ENCODE data around the gene CMTM6. TPM values are rescaled to one million over a fixed set of nuclear protein-coding genes. Genes with fewer than 3 reads are reported as not detected.

CMTM6 gene
- total RNA-seq, 6 donors from 2014 or later: 16.8 to 86.0 (median 61.3) TPM

DNA sequence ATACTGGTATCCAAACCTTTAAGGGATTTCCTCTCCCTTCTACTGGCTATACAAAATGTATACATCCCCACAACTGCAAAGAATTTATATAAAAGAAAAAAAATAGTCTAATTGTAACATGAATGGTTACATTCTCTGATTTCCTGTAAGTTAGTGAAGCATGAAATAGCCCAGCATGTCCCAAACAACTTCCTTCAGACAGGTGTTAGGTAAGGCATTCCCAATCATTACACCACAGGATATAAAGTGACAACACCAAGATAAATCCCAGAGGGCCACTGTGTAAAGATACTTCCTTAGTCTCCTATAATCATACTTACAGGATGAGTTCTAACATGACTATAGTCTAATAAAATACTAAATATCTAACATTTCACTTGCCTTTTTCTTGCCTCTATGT lies 7.6 kb downstream of the CMTM6 start:
- no peak for ATAC-seq (ENCODE audit: low FRiP score in 2 of 2)
- no peaks in the 10 kb centered on the region for H3K9me3 ChIP-seq
- DNase-seq: no peak
- H3K4me1 ChIP-seq: peaks cover 9 to 24% (median 24%) of the 10 kb centered on the region in 4 donors
- no peak overlapping the region for H3K27ac ChIP-seq
- H3K27me3 ChIP-seq: no peaks in the 10 kb centered on the region
- H3K4me3 ChIP-seq: no peak overlapping the region
- H3K36me3 ChIP-seq: peaks cover 0 to 13% (median 0%) of the 10 kb centered on the region in 4 donors
- no peak for TF ChIP-seq EP300 (IDR thresholded peaks at IDR 0.05)
- no peak for TF ChIP-seq POLR2A (IDR thresholded peaks at IDR 0.05)
- TF ChIP-seq, protein P1, sequence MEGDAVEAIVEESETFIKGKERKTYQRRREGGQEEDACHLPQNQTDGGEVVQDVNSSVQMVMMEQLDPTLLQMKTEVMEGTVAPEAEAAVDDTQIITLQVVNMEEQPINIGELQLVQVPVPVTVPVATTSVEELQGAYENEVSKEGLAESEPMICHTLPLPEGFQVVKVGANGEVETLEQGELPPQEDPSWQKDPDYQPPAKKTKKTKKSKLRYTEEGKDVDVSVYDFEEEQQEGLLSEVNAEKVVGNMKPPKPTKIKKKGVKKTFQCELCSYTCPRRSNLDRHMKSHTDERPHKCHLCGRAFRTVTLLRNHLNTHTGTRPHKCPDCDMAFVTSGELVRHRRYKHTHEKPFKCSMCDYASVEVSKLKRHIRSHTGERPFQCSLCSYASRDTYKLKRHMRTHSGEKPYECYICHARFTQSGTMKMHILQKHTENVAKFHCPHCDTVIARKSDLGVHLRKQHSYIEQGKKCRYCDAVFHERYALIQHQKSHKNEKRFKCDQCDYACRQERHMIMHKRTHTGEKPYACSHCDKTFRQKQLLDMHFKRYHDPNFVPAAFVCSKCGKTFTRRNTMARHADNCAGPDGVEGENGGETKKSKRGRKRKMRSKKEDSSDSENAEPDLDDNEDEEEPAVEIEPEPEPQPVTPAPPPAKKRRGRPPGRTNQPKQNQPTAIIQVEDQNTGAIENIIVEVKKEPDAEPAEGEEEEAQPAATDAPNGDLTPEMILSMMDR (IDR thresholded peaks at IDR 0.05): no peak
- no peak for TF ChIP-seq POLR2AphosphoS5 (IDR thresholded peaks at IDR 0.05)

DNA sequence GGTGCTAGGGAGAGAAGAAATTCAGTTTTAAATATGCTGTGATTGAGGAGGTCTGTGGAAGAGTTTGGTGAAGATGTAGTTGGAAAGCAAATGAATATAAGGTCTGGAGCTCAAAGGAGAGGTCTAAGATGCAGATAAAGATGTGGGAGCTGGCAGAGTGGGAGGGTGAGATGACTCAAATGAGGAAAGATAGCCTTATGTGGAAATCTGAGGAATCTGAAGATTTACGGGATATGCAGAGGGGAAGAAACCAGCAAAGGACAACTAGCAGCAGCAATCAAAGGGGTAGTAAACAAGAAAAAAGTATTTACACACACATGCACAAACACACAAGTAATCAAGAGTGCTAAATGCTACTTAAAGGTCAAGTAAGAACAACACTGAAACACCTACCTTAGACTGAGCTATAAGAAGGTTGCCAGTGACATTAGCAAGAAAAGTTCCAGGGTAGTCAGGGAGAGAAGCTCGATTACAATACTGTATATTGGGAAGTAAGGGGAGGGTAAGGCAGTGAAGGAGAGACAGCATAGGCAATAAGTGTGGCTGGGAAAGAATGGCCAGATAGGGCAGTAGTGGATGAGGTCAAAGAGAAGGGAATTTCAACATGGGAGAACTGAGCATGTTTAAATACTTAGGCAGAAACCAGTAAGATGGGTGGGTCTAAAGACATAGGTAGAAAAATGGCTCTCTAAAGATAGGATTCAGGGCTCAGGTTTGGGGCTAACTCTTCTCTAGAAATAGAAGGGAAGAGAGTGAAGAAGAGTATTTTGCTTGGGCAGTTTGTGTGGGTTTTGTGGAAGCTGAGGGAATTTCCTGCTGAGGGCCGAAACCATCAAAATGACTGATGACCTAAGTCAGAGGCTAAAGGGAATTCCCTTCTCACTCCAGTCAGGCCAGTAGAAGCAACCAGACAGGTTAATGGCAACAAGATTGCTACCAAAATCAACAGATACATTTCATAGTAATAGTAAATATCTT lies 8.9 kb downstream of the CMTM6 start:
- no peak for DNase-seq
- WGBS, 2 donors: 57 to 61% methylated on average over 3 of the region's 3 CpGs
- Histone ChIP-seq H3K36me3 (peaks cover 0 to 13% (median 0%) of the 10 kb centered on the region in 4 donors), H3K27me3 (no peaks in the 10 kb centered on the region), H3K27ac (no peak overlapping the region), H3K4me1 (peaks cover 9 to 24% (median 22%) of the 10 kb centered on the region in 4 donors), H3K9me3 (no peaks in the 10 kb centered on the region), H3K4me3 (no peak overlapping the region)
- no peak for ATAC-seq (ENCODE audit: low FRiP score in 2 of 2)
- TF ChIP-seq POLR2AphosphoS5 (IDR thresholded peaks at IDR 0.05) (no peak), POLR2A (IDR thresholded peaks at IDR 0.05) (no peak), EP300 (IDR thresholded peaks at IDR 0.05) (no peak)
- TF ChIP-seq, protein P1 (IDR thresholded peaks at IDR 0.05): no peak

DNA sequence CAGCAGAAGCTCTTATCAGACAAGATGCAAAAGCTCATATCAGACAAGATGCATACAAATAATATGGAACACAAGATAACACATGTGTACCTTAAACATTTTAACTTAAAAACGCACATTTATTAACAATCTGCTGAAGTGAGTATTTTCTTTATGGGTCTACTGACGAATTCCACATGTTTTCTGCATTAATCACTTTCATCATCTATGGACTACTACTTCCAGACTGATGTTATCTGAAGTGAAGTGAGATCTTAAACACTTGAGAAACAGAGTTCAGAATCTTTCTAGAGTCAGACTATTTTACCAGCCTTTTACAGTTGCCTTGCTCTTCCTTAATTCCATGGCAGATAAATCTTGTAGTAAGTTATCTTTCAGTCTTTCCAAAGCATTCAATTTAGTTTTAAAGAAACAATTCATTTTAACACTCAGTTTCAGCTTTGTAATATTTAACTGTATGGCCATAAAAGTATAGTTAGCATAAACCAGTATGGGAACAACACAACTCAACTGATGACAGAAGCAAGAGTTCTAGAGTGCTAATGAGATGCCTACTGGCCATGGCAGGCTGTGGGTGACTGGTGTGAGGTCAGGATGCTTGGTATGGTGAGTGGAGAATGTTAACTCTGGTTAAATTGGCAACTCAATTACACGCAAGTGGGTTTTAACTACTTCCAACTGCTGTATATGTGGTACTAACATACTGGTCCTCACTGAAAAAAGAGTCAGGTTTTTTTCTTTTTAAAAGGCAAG lies 9.8 kb downstream of the CMTM6 start:
- WGBS, 2 donors: 82 to 88% methylated on average over 3 of the region's 3 CpGs
- no peak for DNase-seq
- H3K4me1 ChIP-seq: peaks cover 9 to 24% (median 22%) of the 10 kb centered on the region in 4 donors
- no peak for ATAC-seq (ENCODE audit: low FRiP score in 2 of 2)
- no peaks in the 10 kb centered on the region for H3K27me3 ChIP-seq
- TF ChIP-seq POLR2A (IDR thresholded peaks at IDR 0.05) (no peak), POLR2AphosphoS5 (IDR thresholded peaks at IDR 0.05) (no peak), EP300 (IDR thresholded peaks at IDR 0.05) (no peak)
- TF ChIP-seq, protein P1 (IDR thresholded peaks at IDR 0.05): no peak
- no peak overlapping the region for H3K4me3 ChIP-seq
- no peak overlapping the region for H3K27ac ChIP-seq
- no peaks in the 10 kb centered on the region for H3K9me3 ChIP-seq
- peaks cover 0 to 13% (median 0%) of the 10 kb centered on the region in 4 donors for H3K36me3 ChIP-seq

DNA sequence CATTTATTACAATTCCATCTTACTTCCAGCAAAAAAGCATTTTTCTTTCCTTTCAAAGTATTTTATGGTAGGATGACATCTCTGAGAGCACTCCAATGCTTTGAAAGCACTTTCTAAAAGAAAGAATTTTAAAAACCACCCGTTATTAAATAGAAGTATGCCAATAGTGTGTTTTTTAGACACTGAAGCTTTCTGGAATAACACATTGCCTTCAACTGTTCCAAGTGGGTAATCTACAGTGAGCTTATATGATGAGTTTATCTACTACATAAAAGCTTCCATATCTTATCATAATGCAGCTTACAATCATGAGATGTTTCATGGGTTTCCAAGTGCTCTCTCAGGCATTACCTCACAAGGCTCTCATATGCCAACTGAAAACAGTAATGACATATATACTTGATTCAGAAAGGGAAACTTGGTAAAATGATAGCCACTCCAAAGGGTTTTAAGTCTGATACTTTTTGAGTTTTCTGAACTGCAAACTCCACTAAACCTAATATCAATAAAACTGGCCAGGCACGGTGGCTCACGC lies 14.1 kb downstream of the CMTM6 start:
- no peak overlapping the region for H3K4me3 ChIP-seq
- H3K9me3 ChIP-seq: no peaks in the 10 kb centered on the region
- TF ChIP-seq POLR2A (IDR thresholded peaks at IDR 0.05) (no peak), POLR2AphosphoS5 (IDR thresholded peaks at IDR 0.05) (no peak), EP300 (IDR thresholded peaks at IDR 0.05) (no peak)
- TF ChIP-seq, protein P1 (IDR thresholded peaks at IDR 0.05): no peak
- H3K27ac ChIP-seq: no peak overlapping the region
- no peak for ATAC-seq (ENCODE audit: low FRiP score in 2 of 2)
- no peaks in the 10 kb centered on the region for H3K27me3 ChIP-seq
- 87% methylated on average over 3 of the region's 3 CpGs for WGBS, 2 donors
- no peak for DNase-seq
- H3K36me3 ChIP-seq: peaks cover 2 to 41% (median 14%) of the 10 kb centered on the region in 4 donors
- peaks cover 5 to 13% (median 7%) of the 10 kb centered on the region in 4 donors for H3K4me1 ChIP-seq

Data from upper lobe of left lung (tissue), 6 donors.